ENCODE data around the gene DNAI4.

GRCh38 chr1:66833112-66833511, 91.5 kb downstream of the DNAI4 start:
- TF ChIP-seq CTCF (IDR thresholded peaks at IDR 0.05) (no peak), POLR2A (IDR thresholded peaks at IDR 0.05) (no peak)
